ENCODE measurements around the gene FOXS1. TPM values are rescaled to one million over a fixed set of nuclear protein-coding genes. Genes with fewer than 3 reads are reported as not detected.

FOXS1 gene
- total RNA-seq, 2 experiments from 2014 or later: not detected

GRCh38 chr20:31864521-31865400 is 19.4 kb upstream of the FOXS1 start:
- intact Hi-C loops (cut with micrococcal nuclease): no loop called here
- ChIA-PET CTCF (interaction anchor here (1.5 to 2.4 kb wide), 3 partner anchors 12 to 42 kb away, joined by 6 to 12 read pairs (median 7); no protein-coding TSS in a partner anchor), POLR2A (interaction anchor here (1.3 kb wide), 1 partner anchor 86 kb away, joined by 3 read pairs; no protein-coding TSS in a partner anchor)
- H3K4me3 Mint-ChIP-seq: no peak overlapping the region
- no peaks in the 10 kb centered on the region for H3K9me3 Mint-ChIP-seq
- no peaks in the 10 kb centered on the region for H3K36me3 Mint-ChIP-seq (ENCODE audit: low read depth)
- H3K4me1 Mint-ChIP-seq (ENCODE audit: low read depth): peaks cover 5% of the 10 kb centered on the region
- TF ChIP-seq, protein P1, sequence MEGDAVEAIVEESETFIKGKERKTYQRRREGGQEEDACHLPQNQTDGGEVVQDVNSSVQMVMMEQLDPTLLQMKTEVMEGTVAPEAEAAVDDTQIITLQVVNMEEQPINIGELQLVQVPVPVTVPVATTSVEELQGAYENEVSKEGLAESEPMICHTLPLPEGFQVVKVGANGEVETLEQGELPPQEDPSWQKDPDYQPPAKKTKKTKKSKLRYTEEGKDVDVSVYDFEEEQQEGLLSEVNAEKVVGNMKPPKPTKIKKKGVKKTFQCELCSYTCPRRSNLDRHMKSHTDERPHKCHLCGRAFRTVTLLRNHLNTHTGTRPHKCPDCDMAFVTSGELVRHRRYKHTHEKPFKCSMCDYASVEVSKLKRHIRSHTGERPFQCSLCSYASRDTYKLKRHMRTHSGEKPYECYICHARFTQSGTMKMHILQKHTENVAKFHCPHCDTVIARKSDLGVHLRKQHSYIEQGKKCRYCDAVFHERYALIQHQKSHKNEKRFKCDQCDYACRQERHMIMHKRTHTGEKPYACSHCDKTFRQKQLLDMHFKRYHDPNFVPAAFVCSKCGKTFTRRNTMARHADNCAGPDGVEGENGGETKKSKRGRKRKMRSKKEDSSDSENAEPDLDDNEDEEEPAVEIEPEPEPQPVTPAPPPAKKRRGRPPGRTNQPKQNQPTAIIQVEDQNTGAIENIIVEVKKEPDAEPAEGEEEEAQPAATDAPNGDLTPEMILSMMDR (IDR thresholded peaks at IDR 0.05): no peak
- ATAC-seq (no peak), DNase-seq (no peak)
- H3K27me3 Mint-ChIP-seq: peaks cover 27% of the 10 kb centered on the region
- no peak overlapping the region for H3K27ac Mint-ChIP-seq

DNA sequence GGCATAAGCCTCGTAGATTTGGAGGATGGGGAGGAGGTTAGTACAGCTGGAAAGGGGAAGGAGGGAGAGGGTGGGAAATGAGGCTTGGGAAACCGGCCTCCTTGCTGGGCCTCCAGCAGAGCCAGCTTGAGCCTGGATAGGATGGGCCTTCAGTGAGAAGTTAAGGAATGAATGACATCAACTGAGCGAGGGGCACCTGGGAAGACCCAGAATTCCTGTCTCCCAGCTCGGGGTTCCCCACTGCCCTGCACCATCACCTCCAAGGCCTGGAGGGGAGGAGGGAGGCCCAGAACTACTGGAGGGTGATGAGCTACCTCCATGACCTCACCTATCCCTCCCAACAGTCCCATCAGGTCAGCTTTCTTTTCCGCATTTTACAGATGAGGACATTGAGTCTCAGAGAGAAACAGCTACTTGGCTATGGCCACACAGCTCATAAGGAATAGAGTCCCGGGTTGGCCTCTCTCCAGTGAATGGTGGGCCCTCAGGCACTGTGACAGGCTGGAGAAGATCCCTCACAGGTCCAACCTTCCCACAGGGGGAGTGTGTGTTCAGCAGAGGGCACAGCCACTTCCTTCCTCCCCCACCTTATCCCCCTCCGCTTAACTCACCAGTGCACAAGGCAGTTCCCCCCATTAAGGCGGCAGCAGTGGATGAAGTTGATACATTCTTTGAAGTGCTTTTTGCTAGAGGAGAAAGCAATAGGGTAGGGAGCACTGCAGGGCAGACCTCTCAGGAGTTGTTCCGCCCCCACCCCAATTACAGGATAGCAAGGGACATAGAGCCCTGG is 18.1 kb upstream of the FOXS1 start:
- intact Hi-C loops (cut with micrococcal nuclease): no loop called here
- Mint-ChIP-seq H3K4me1 (ENCODE audit: low read depth) (peaks cover 4% of the 10 kb centered on the region), H3K27me3 (peaks cover 21% of the 10 kb centered on the region), H3K36me3 (ENCODE audit: low read depth) (no peaks in the 10 kb centered on the region), H3K9me3 (no peaks in the 10 kb centered on the region), H3K4me3 (no peak overlapping the region), H3K27ac (no peak overlapping the region)
- ChIA-PET CTCF (interaction anchor here (1.2 to 2.4 kb wide), 4 partner anchors 9 to 40 kb away, joined by 4 to 12 read pairs (median 7); no protein-coding TSS in a partner anchor), POLR2A (no interaction called here)
- ATAC-seq (no peak), DNase-seq (no peak)
- TF ChIP-seq, protein P1 (IDR thresholded peaks at IDR 0.05): no peak

GRCh38 chr20:31862506-31862905 is 17.1 kb upstream of the FOXS1 start:
- intact Hi-C loops (cut with micrococcal nuclease): no loop called here
- Mint-ChIP-seq H3K27ac (no peak overlapping the region), H3K36me3 (ENCODE audit: low read depth) (no peaks in the 10 kb centered on the region), H3K4me1 (ENCODE audit: low read depth) (peaks cover 4% of the 10 kb centered on the region), H3K9me3 (no peaks in the 10 kb centered on the region), H3K27me3 (peaks cover 22% of the 10 kb centered on the region), H3K4me3 (no peak overlapping the region)
- ChIA-PET POLR2A (interaction anchor here (0.7 kb wide), 1 partner anchor 17 kb away, joined by 3 read pairs; no protein-coding TSS in a partner anchor), CTCF (interaction anchor here (1.3 to 2.4 kb wide), 4 partner anchors 10 to 101 kb away, joined by 4 to 12 read pairs (median 4); no protein-coding TSS in a partner anchor)
- TF ChIP-seq, protein P1 (IDR thresholded peaks at IDR 0.05): no peak
- no peak for DNase-seq
- no peak for ATAC-seq

DNA sequence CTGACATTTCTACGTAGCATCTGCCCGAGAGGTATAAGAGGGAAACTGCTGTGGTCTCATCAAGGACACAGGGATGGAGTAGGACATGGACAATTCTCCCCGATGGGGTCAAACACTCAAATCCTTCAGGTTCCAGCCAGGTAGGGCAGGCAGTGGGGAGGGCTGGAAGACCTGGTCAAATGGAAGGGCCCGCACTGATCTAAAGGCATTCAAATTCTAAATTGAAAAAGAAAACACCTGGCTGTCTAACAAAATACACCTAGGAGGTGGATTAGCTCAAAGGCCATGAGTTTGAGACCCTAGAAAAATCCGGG is 16.7 kb upstream of the FOXS1 start:
- POLR2A ChIA-PET: interaction anchor here (0.7 kb wide), 1 partner anchor 17 kb away, joined by 3 read pairs; no protein-coding TSS in a partner anchor
- H3K4me1 Mint-ChIP-seq (ENCODE audit: low read depth): peaks cover 4% of the 10 kb centered on the region
- TF ChIP-seq, protein P1 (IDR thresholded peaks at IDR 0.05): no peak
- DNase-seq (no peak), ATAC-seq (no peak)
- H3K27ac Mint-ChIP-seq: no peak overlapping the region
- intact Hi-C loops (cut with micrococcal nuclease): no loop called here
- H3K27me3 Mint-ChIP-seq: peaks cover 24% of the 10 kb centered on the region
- H3K4me3 Mint-ChIP-seq: peak overlapping the region; percentile 33
- no peaks in the 10 kb centered on the region for H3K36me3 Mint-ChIP-seq (ENCODE audit: low read depth)
- no peaks in the 10 kb centered on the region for H3K9me3 Mint-ChIP-seq
- CTCF ChIA-PET: interaction anchor here (0.8 to 3.3 kb wide), 5 partner anchors 9 to 102 kb away, joined by 3 to 24 read pairs (median 4); partner anchors contain the start of gene PDRG1

Measured in activated CD8-positive, alpha-beta T cell treated with anti-CD3 and anti-CD28 coated beads for 36 hours (primary cell).